HG03460 (cell line): ENCODE results near the gene OMD.
"Not testable (repeated sequence)": the region's sequence is repeated elsewhere in the genome, so short reads cannot be mapped to it uniquely, and the experiment has no call there.

ENCODE experiments used
- ATAC-seq: cut with Tn5 transposase; IDR thresholded peaks from one replicate; pipeline ENCODE4 v1.9.1; 2021; ENCODE audit not compliant: unreplicated experiment

OMD gene

DNA sequence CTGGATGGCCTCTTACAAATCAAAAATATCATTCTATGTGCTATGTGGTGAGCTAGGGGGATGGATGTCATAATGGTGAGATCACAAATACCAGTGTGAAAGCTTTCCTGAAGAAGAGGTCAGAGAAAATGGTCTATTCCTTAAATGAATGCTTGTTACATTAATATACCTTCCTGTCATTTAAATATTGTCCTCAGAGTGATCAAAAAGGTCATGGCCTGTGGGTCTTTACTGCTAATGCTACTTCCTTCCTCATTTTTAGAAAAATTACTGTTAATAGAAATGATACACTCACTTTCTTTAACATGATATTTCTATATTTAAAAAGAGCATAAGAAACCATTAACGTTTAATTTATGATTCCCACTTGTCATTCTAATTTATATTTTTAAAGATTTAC is 9.7 kb downstream of the OMD start:
- ATAC-seq: no peak

GRCh38 chr9:92411157-92411556 is 13.1 kb downstream of the OMD start:
- not testable (repeated sequence) for ATAC-seq

DNA sequence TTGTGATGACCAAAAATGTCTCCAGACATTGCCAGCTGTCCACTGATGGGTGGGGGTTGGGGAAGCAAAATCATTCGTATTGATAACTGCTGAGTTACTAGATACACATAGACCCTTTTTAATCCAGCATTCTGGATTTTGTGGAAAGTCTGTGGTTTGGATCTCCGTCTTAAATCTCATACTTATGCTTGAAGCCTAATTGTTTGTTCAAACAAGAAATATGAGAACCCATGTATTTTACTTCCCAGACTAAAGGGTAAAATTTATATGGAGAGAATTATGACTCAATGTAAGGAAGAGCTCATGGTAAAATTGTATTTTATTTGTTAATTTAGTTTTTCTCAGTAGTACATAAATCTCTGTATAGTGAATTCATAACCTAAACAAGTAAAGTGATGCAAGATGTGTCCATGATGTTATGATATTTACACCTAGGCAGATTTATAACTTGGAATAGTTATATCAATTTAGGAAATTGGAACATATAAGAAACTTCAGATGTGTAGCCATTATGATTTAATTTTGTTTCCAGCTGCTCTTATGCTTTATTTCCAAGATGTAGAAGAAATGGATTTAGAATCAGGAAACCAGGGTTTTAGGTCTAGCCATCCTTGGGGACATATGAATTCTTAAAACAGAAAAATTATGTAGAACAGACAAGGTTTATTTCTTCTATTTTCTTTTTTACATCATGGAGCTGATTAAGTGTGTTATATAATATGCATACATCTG is 15.4 kb downstream of the OMD start:
- no peak for ATAC-seq

- no peak for ATAC-seq
These were observed 16.5 kb downstream of the OMD start for GRCh38 chr9:92407818-92408217.

- ATAC-seq: peak; percentile 70
These were observed 17.8 kb downstream of the OMD start for GRCh38 chr9:92406477-92406876.

DNA sequence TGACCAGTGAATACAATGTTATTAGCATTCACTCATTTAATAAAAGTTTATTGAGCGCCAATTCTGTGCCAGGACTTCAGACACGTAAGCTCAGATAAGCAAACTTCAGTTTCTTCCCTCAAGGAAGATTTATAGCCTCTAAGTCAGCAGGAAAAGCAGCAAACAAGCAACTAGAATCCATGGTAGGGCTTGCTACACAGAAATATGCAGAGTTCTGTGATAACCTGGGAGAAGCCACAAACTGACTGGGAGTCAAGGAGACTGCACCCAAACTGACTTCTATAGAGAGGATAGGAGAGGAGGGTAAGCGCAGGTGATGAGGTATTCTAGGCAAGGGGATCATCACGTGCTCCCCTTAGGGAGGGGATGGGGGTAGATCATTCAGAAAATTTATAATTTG is 18.5 kb downstream of the OMD start:
- no peak for ATAC-seq

DNA sequence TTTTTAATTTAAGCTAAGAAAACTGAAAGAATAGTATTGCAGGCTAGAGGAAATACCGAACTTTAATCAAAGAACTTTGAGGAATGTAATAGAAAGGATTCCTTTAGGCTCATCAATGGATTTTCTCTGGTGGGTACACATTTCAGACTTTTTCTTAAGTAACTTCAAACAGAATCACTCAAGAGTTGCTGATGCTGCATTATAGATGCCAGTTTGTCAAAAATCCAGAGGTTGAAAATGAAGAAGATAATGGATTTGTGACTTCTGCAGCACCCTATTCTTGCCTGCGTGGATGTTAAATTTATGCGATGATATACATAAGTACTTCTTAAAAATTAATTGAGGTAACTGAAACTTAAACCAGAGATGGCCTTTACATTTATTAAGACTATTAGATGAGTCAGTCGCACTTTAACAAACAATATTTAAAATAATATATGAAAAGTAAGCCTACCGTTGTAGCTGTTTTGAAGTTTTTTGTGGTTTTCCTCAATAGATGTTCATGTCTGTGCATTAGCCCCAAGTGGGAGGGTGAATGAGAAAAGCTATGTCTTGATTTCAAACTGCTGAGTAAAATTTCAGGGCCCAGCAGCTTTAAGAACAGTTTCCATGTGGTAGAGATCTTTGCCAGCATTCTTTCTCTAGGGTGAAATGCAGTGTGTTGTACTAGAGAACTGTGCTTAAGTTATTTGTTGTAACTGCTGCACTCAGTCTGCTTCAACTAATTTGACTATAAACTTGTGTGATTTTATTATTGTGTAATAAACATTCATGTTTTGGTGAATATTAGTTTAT is 20.0 kb downstream of the OMD start, which contains the start of gene OGN:
Gene OGN, minus strand, starts transcription at position 537 of the 795 bp plus-strand sequence. CDS start 1,171 bp downstream, outside the sequence.
- no peak for ATAC-seq

- ATAC-seq: no peak
These were observed 21.2 kb downstream of the OMD start for GRCh38 chr9:92402826-92403745.

- ATAC-seq: no peak
These were observed 21.9 kb downstream of the OMD start for GRCh38 chr9:92402360-92402759.

DNA sequence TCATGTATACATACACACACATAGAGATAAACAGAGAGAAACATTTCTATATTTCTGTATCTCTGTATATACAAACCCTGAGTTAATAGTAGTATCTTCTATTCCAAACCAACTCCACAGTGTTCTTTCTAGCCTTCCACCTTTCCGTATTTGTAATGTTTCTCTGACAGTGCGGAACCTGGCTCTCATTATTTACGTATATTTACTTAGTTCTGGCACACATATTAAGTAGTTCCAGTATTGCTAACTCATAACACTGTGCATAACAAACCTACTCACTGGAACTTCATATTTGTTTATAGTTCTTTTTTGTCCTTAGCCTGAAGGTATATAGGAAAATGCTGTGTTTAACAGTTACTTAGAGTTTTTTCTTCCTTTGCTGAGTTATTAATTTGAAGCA is 26.4 kb downstream of the OMD start:
- no peak for ATAC-seq

DNA sequence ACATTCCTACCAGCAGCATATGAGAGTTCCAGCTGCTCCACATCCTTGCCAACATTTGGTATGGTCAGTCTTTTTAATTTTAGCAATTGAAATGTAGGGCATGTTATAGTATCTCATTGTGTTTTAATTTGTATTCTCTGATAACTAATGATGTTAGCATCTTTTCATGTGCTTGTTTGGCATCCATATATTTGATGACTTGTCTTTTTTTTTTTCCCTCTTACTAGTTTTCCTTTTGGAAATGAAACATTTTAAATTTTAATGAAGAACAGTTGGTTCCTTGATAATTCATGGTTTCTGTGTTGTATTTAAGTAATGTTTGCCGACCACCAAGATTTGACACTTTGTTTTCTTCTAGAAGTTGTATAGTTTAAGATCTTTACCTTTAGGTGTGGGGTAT is 28.7 kb downstream of the OMD start:
- ATAC-seq: no peak

GRCh38 chr9:92393686-92394085 is 30.6 kb downstream of the OMD start:
- ATAC-seq: no peak

DNA sequence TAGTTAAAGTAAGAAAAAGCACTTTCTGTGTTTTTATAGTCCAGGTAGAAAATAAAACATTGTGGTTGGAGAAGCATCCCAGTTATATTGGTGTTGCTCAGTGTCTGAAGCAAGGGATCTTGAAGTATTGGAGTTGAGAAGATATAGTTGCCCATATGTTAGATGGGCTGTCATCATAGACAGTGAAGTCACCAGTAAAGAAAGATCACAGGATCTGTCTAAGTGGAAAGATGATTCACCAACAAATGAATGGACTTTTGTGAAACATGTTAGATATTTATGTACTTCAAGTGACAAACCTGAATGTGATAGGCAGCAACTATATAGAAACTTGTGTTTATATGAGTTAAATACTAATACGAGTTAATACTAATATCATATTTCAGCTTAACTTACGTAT is 31.6 kb downstream of the OMD start:
- no peak for ATAC-seq

DNA sequence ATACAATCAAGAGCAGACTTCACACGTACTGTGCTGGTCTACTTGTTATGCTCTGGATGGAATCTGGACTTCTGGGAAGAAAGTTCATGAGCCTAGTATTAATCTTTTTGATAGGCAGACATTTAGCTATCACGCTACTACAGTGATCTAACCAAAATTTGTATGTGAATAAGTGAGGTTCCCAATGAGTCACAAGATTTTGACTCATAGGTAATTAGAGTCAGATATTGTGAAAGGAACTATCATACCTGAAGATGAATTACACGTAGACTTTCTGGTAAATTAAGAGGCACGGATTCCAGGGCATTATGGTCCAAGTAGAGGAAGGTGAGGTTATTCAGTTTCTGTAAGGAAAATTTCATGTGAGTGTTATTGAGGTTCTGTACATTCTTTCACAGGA is 38.3 kb downstream of the OMD start:
- no peak for ATAC-seq

DNA sequence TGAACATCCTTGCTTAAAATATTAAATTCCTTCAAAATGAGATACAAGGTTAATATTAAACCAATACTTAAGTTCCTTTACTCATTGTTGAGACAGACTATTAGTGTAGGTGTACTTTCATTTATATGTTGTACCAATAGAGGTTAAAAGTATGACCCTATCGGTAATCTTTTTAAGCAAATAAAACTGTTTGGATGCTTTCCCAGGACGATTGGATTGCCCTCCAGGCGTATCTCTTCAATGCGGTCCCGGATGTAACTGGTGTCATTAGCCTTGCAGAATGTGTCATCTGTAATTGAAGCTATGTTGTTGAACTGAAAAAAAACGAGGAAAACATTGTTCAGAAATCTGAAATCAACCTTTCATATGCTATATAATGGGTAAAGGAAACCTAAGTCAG is 38.8 kb downstream of the OMD start:
- ATAC-seq: no peak

GRCh38 chr9:92385001-92385400 is 39.3 kb downstream of the OMD start:
- no peak for ATAC-seq

DNA sequence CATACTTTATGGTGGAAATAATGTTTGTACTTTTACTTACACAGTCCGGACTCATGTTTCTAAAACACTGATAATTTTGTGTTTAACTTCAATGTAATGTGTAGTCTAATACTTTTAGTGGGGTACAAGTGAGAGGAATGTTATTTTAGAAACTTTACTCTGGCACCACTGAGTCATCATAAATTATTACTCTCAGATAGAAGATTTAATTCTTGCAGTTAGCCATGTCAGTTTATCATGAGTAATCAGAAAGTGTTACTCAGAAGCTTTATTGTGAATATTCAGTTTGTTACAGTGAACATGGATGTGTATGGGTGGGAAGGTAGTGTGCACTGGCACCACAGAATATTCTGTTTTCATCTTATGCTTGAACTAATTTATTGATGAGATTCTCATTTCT is 39.9 kb downstream of the OMD start:
- ATAC-seq: no peak

- ATAC-seq: no peak
These were observed 42.5 kb downstream of the OMD start for GRCh38 chr9:92381775-92382174.

- no peak for ATAC-seq
These were observed 43.7 kb downstream of the OMD start for GRCh38 chr9:92380603-92381002.

GRCh38 chr9:92378865-92379560 is 45.3 kb downstream of the OMD start:
- no peak for ATAC-seq

DNA sequence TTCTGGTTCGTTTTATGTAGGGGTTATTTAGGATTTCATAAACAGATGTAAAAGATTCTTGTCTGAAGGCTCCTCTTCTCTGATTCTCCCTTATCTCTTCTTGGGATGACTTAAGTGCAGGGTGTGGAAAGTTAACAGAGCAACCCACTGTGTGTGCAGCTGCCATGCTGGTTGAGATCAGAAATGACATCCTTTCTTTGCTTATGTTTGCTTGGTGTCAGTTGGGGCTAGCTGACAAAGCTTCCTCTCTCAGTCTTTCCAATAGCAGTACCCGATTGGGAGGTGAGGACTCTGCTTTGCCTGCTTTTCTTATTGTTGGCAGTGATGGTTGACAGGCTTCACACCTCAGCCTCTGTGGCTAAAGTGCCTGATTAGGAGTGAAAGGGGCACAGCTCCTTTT is 46.4 kb downstream of the OMD start:
- ATAC-seq: no peak
